H1 (cell line): ENCODE data around the gene PPP1R1B. TPM values are rescaled to one million over a fixed set of nuclear protein-coding genes. Genes with fewer than 3 reads are reported as not detected.

Experiments used
- CTCF ChIA-PET: fragments of 300-600 bp; sonication (Branson Sonifier 250); formaldehyde crosslinking; loops from one replicate; lab custom pipeline; 2021; ENCODE audit not compliant: partially characterized antibody; lab: Charles Lee
- POLR2A ChIA-PET: fragments of 300-600 bp; sonication (Branson Sonifier 250); formaldehyde crosslinking; loops from one replicate; lab custom pipeline; 2021; ENCODE audit warnings: inconsistent platforms; ENCODE audit not compliant: partially characterized antibody; lab: Charles Lee
- DNase-seq, 2 experiments: peaks; one replicate each; pipeline versions ENCODE4 v3.0.0 to v3.0.0-alpha.2; 2010 to 2022; ENCODE audit warnings: low spot score in 2 of 2, low read depth in 1 of 2, mixed read lengths in 1 of 2
- FAIRE-seq: peaks from 2 replicates; lab custom pipeline; 2011; peaks lifted over from hg19 to GRCh38; lab: Jason Lieb, UNC
- H2AFZ ChIP-seq: 2 replicates; pipeline ENCODE4 v1.8.1; 2012; ENCODE audit warnings: low read length, inconsistent platforms
- H2AK5ac ChIP-seq: 2 replicates; pipeline ENCODE4 v1.6.1; 2013; ENCODE audit warnings: low read depth, low read length
- H2BK120ac ChIP-seq: replicated peaks from 2 replicates; pipeline ENCODE3; 2013; ENCODE audit warnings: low read depth, low read length, inconsistent platforms
- H2BK12ac ChIP-seq: 2 replicates; pipeline ENCODE4 v1.6.1; 2013; ENCODE audit warnings: low read depth, low read length
- H2BK15ac ChIP-seq: 2 replicates; pipeline ENCODE4 v1.6.1; 2013; ENCODE audit warnings: low read length
- H2BK20ac ChIP-seq: 2 replicates; pipeline ENCODE4 v1.6.1; 2013; ENCODE audit warnings: low read length
- H2BK5ac ChIP-seq: 2 replicates; pipeline ENCODE4 v1.6.1; 2013; ENCODE audit warnings: low read depth, low read length
- H3K14ac ChIP-seq: 2 replicates; pipeline ENCODE4 v1.6.1; 2013; ENCODE audit warnings: inconsistent platforms; ENCODE audit not compliant: insufficient read length
- H3K18ac ChIP-seq: 2 replicates; pipeline ENCODE4 v1.6.1; 2013; ENCODE audit warnings: low read length; ENCODE audit errors: extremely low read depth
- H3K23ac ChIP-seq: 2 replicates; pipeline ENCODE4 v1.6.1; 2013; ENCODE audit warnings: inconsistent platforms; ENCODE audit not compliant: insufficient read length
- H3K23me2 ChIP-seq: 2 replicates; pipeline ENCODE4 v1.6.1; 2013; ENCODE audit warnings: low read depth, low read length
- H3K27ac ChIP-seq: 2 replicates; pipeline ENCODE4 v1.6.1; 2011; ENCODE audit warnings: low read depth, low read length, inconsistent platforms
- H3K27me3 ChIP-seq, 4 experiments: replicated peaks in 1 of 4; 1 replicate in 1 of 4; 2 replicates in 3 of 4; pipeline versions ENCODE4 v1.6.1 to v1.8.1; 2011 to 2013; ENCODE audit warnings: low read length in 3 of 4, mild to moderate bottlenecking in 3 of 4, inconsistent platforms in 2 of 4, mixed read lengths in 2 of 4, moderate library complexity in 1 of 4; ENCODE audit not compliant: control insufficient read depth in 3 of 4, insufficient read depth in 3 of 4; ENCODE audit errors: extremely low read depth in 1 of 4
- H3K36me3 ChIP-seq, 4 experiments: 2 replicates each; pipeline versions ENCODE4 v1.6.1 to v1.8.1; 2011 to 2013; ENCODE audit warnings: mild to moderate bottlenecking in 4 of 4, low read length in 3 of 4, moderate library complexity in 2 of 4, control low read depth in 1 of 4, inconsistent platforms in 1 of 4; ENCODE audit not compliant: insufficient read depth in 4 of 4, control insufficient read depth in 2 of 4
- H3K4ac ChIP-seq: replicated peaks from 2 replicates; pipeline ENCODE3; 2013; ENCODE audit warnings: low read length, low read depth, mixed read lengths, inconsistent platforms; ENCODE audit not compliant: insufficient read length
- H3K4me1 ChIP-seq, 4 experiments: replicated peaks in 1 of 4; 1 replicate in 1 of 4; 2 replicates in 3 of 4; pipeline versions ENCODE4 v1.6.1 to v1.8.1; 2011 to 2013; ENCODE audit warnings: low read length in 3 of 4, inconsistent platforms in 2 of 4, mixed read lengths in 1 of 4; ENCODE audit not compliant: insufficient read depth in 4 of 4, control insufficient read depth in 3 of 4
- H3K4me2 ChIP-seq, 2 experiments: 2 replicates each; pipeline versions ENCODE4 v1.6.1 to v1.8.1; 2011 to 2013; ENCODE audit warnings: low read depth in 2 of 2, low read length in 2 of 2, control low read depth in 1 of 2, inconsistent platforms in 1 of 2, mild to moderate bottlenecking in 1 of 2; ENCODE audit not compliant: insufficient read depth in 1 of 2
- H3K4me3 ChIP-seq, 4 experiments: fragments of 200-600, 300-600 bp in 1 of 4; sonication (generic), shearing (Covaris generic), sonication (Bioruptor Twin) in 1 of 4; 2 replicates each; pipeline versions ENCODE4 v1.5.1 to v1.8.1; 2011 to 2016; ENCODE audit warnings: low read length in 4 of 4, low read depth in 3 of 4, control low read depth in 2 of 4, inconsistent platforms in 2 of 4, mild to moderate bottlenecking in 2 of 4, mixed read lengths in 1 of 4, moderate library complexity in 1 of 4; ENCODE audit not compliant: insufficient read depth in 2 of 4; ENCODE audit errors: extremely low read depth in 1 of 4
- H3K56ac ChIP-seq: replicated peaks from 2 replicates; pipeline ENCODE3; 2013; ENCODE audit warnings: low read depth, mild to moderate bottlenecking, mixed read lengths, low read length, inconsistent platforms; ENCODE audit not compliant: insufficient read length
- H3K79me1 ChIP-seq: 2 replicates; pipeline ENCODE4 v1.6.1; 2013; ENCODE audit warnings: low read depth, low read length, control low read depth
- H3K79me2 ChIP-seq, 2 experiments: 2 replicates each; pipeline versions ENCODE4 v1.6.1 to v1.8.1; 2012 to 2013; ENCODE audit warnings: low read length in 2 of 2, mild to moderate bottlenecking in 2 of 2, inconsistent platforms in 1 of 2; ENCODE audit not compliant: insufficient read depth in 2 of 2, control insufficient read depth in 1 of 2
- H3K9ac ChIP-seq, 4 experiments: replicated peaks in 1 of 4; 1 replicate in 1 of 4; 2 replicates in 3 of 4; pipeline versions ENCODE4 v1.6.1 to v1.8.1; 2011 to 2013; ENCODE audit warnings: low read depth in 3 of 4, low read length in 3 of 4, control low read depth in 2 of 4, mild to moderate bottlenecking in 2 of 4, moderate library complexity in 2 of 4, inconsistent platforms in 1 of 4; ENCODE audit errors: extremely low read depth in 1 of 4
- H3K9me3 ChIP-seq, 2 experiments: 2 replicates each; pipeline versions ENCODE4 v1.6.1 to v1.8.1; 2012 to 2013; ENCODE audit warnings: mild to moderate bottlenecking in 2 of 2, moderate library complexity in 2 of 2, control low read depth in 1 of 2, inconsistent platforms in 1 of 2, low read depth in 1 of 2, low read length in 1 of 2, mixed read lengths in 1 of 2; ENCODE audit not compliant: insufficient read depth in 2 of 2
- H4K20me1 ChIP-seq, 2 experiments: replicated peaks in 1 of 2; 2 replicates each; pipeline versions ENCODE3 to v1.8.1; 2011 to 2013; ENCODE audit warnings: inconsistent platforms in 2 of 2, low read length in 2 of 2, mild to moderate bottlenecking in 1 of 2; ENCODE audit not compliant: insufficient read depth in 2 of 2, control insufficient read depth in 1 of 2
- H4K5ac ChIP-seq: 2 replicates; pipeline ENCODE4 v1.6.1; 2013; ENCODE audit warnings: low read length, low read depth, mixed read lengths, inconsistent platforms; ENCODE audit not compliant: insufficient read length
- H4K8ac ChIP-seq: 2 replicates; pipeline ENCODE4 v1.8.0; 2013; ENCODE audit warnings: mild to moderate bottlenecking, moderate library complexity, low read length, inconsistent platforms; ENCODE audit not compliant: insufficient read depth; ENCODE audit errors: extremely low read depth
- H4K91ac ChIP-seq: replicated peaks from 2 replicates; pipeline ENCODE3; 2013; ENCODE audit warnings: low read length, mixed read lengths, inconsistent platforms; ENCODE audit not compliant: insufficient read length
- BACH1 ChIP-seq: IDR thresholded peaks from 2 replicates; pipeline ENCODE4 v1.6.1; 2012; ENCODE audit warnings: low read length, improper control_type of control experiment
- CHD1 ChIP-seq: IDR thresholded peaks from 2 replicates; pipeline ENCODE4 v1.6.1; 2012; ENCODE audit warnings: low read depth, low read length, improper control_type of control experiment
- CREB1 ChIP-seq: IDR thresholded peaks from 2 replicates; pipeline ENCODE4 v1.6.1; 2012; ENCODE audit warnings: inconsistent platforms
- CTBP2 ChIP-seq: IDR thresholded peaks from 2 replicates; pipeline ENCODE4 v1.7.0; 2011; ENCODE audit warnings: borderline replicate concordance, mild to moderate bottlenecking, moderate library complexity, mixed read lengths, low read length; ENCODE audit not compliant: insufficient read depth, insufficient read length
- EZH2 ChIP-seq: fragments of 200-600 bp; sonication (generic); IDR thresholded peaks from 2 replicates; pipeline ENCODE4 v1.7.1; 2012; ENCODE audit warnings: low read depth, mild to moderate bottlenecking, moderate library complexity, low read length, inconsistent platforms; ENCODE audit not compliant: severe bottlenecking
- RBBP5 ChIP-seq: IDR thresholded peaks from 2 replicates; pipeline ENCODE4 v1.7.1; 2012; ENCODE audit warnings: low read depth, mild to moderate bottlenecking, inconsistent platforms, low read length, moderate library complexity, borderline replicate concordance
- SUZ12 ChIP-seq: fragments of 200-600 bp; sonication (generic); IDR thresholded peaks from 2 replicates; pipeline ENCODE4 v1.6.1; 2012; ENCODE audit warnings: mild to moderate bottlenecking, inconsistent platforms, low read length, moderate library complexity, mixed read lengths
- TAF7 ChIP-seq: optimal IDR thresholded peaks from 2 replicates; pipeline ENCODE3; 2011; ENCODE audit warnings: low read depth, mild to moderate bottlenecking, inconsistent platforms, low read length, moderate library complexity, borderline replicate concordance
- TCF12 ChIP-seq: IDR thresholded peaks from 2 replicates; pipeline ENCODE4 v1.6.1; 2011; ENCODE audit warnings: low read depth, mild to moderate bottlenecking, low read length
- TEAD4 ChIP-seq: IDR thresholded peaks from 2 replicates; pipeline ENCODE4 v1.6.1; 2012; ENCODE audit warnings: low read depth, low read length, inconsistent platforms, mixed read lengths
- WGBS, 2 experiments: shearing (Covaris generic) in 1 of 2; methylation state at CpG; one replicate each; pipeline versions ENCODE4 v1.1.6 to v1.1.7; 2013 to 2015; ENCODE audit warnings: low lambda C conversion rate in 2 of 2, mixed read lengths in 2 of 2, inconsistent platforms in 1 of 2, low coverage in 1 of 2, missing lambda C conversion rate in 1 of 2; ENCODE audit not compliant: insufficient replicate concordance in 2 of 2, insufficient coverage in 1 of 2, insufficient read length in 1 of 2; ENCODE audit errors: extremely low coverage in 1 of 2, missing lambda C conversion rate in 1 of 2; 5-methylcytosine and 5-hydroxymethylcytosine counted together
- polyA plus RNA-seq, 7 experiments: library from polyadenylated mRNA; depleted of rRNA in 3 of 7; stranded (reverse) in 5 of 7; unstranded in 2 of 7; fragments of >200 nt in 5 of 7; fragments of 200-250 nt in 2 of 7; gene quantifications; 1 replicate in 5 of 7; 2 replicates in 1 of 7; 4 replicates in 1 of 7; pipeline versions ENCODE4 v1.2.1 to v1.2.3, GENCODE V29; 2011 to 2013; ENCODE audit warnings: missing spikeins in 2 of 7, mixed read lengths in 2 of 7
- total RNA-seq: library from RNA; stranded (reverse); fragmentation: NEBNext Ultra II Directional; extraction: Animal tissue kit (Norgen Biotek cat#: 25700); gene quantifications from 2 replicates; pipeline ENCODE4 v1.2.1, GENCODE V29; 2021
- TF ChIP-seq, protein P1 (sequence below): IDR thresholded peaks from 2 replicates; pipeline ENCODE4 v1.6.1; 2011; ENCODE audit warnings: low read depth, mild to moderate bottlenecking, low read length; ENCODE audit not compliant: insufficient read depth

PPP1R1B gene
- total and polyA plus RNA-seq, 2 of the 8 experiments (the other 6 are each of a cell fraction or from before 2014, with no cell fraction given): 10.7 to 22.3 TPM

DNA sequence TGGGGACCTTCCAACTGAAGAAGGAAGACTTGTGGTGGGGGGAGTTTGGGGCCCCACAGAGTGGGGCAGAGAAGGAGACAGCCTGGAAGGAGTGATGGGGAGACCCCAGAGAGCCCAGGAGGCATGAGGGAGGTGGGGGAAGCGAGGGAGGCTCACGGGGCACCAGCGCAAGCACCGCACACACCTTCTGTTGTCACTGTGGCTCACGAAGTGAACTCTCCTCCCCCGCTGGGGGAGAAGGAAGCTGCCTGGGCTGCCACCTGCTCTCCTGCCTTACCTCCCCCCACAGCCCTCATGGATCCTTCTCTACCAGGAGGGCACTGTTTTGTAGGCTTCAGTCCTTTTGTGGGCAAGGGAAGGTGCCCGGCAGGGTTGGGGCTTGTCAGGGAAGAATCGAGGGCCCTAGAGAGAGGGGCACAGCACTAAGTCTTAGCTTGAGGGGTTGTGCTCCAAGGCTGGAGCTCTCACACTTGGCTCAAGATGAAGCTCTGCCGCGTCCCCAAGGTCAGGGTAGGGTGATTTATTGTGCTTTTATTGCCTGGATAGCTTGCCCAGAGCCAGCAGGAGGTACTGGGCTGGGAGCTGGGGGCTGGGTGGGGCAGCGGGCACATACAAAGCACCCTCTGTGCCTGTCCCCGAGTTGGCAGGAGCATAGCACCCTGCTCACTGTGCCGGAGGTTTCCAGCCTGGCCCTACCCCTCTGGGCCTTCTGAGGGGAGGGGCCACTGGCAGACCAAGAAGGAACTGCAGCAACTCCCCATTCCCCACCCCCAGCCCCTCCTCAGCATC is 5.6 kb downstream of the PPP1R1B start:
- 0 out of 4 replicates have a peak overlapping the region, but pooled peaks of 1 of the 2 experiments have one; percentile 9 for H3K4me2 ChIP-seq
- no peak overlapping the region for H3K4ac ChIP-seq
- no peaks in the 10 kb centered on the region for H3K36me3 ChIP-seq
- H4K20me1 ChIP-seq: no peaks in the 10 kb centered on the region
- CTCF ChIA-PET: interaction anchor here (0.9 to 49.2 kb wide), 7 partner anchors 7 to 103 kb away, joined by 3 to 1885 read pairs (median 18); partner anchors contain the start of genes ERBB2, PGAP3, PNMT and PPP1R1B
- H3K18ac ChIP-seq: peak overlapping the region; percentile 34
- H4K8ac ChIP-seq: no peak overlapping the region
- H3K79me1 ChIP-seq: 0 out of 2 replicates have a peak, but pooled peaks cover 2% of the 10 kb centered on the region
- peaks cover 2 to 12% (median 9%) of the 10 kb centered on the region in 4 experiments; a peak in 6 of 7 replicates for H3K27me3 ChIP-seq
- no peak overlapping the region for H3K4me3 ChIP-seq
- peak overlapping the region; percentile 84; the same call in 1 of the 2 replicates for H2BK20ac ChIP-seq
- H3K9me3 ChIP-seq: no peaks in the 10 kb centered on the region
- H3K9ac ChIP-seq: no peak overlapping the region
- H3K79me2 ChIP-seq: no peaks in the 10 kb centered on the region
- H4K5ac ChIP-seq: no peak overlapping the region
- no peak overlapping the region for H3K14ac ChIP-seq
- H3K23ac ChIP-seq: no peak overlapping the region
- POLR2A ChIA-PET: interaction anchor here (0.7 to 5.8 kb wide), 8 partner anchors 13 to 63 kb away, joined by 3 to 39 read pairs (median 4); partner anchors contain the start of genes PNMT and TCAP
- FAIRE-seq (no peak), DNase-seq (no peak)
- no peak overlapping the region for H2BK120ac ChIP-seq
- H2BK5ac ChIP-seq: peak overlapping the region; percentile 83; the same call in 1 of the 2 replicates
- peaks cover 4% of the 10 kb centered on the region; the same call in 1 of the 2 replicates for H3K23me2 ChIP-seq
- H2BK15ac ChIP-seq: no peak overlapping the region; the same call in 1 of the 2 replicates
- H3K56ac ChIP-seq: no peak overlapping the region
- 79% methylated on average over 12 of the region's 13 CpGs; no CpG with 5 or more reads in 1 of the 2 experiments for WGBS, 2 experiments
- no peak overlapping the region for H3K27ac ChIP-seq
- 0 out of 2 replicates have a peak overlapping the region, but pooled peaks have one; percentile 7 for H2AK5ac ChIP-seq
- peak overlapping the region; percentile 75; the same call in 1 of the 2 replicates for H2BK12ac ChIP-seq
- peak overlapping the region; percentile 59 for H4K91ac ChIP-seq
- no peak overlapping the region for H2AFZ ChIP-seq
- H3K4me1 ChIP-seq: peaks cover 14 to 61% (median 51%) of the 10 kb centered on the region in 4 experiments
- TF ChIP-seq EZH2 (no peak), BACH1 (no peak), TAF7 (no peak), SUZ12 (no peak), CHD1 (no peak), CREB1 (no peak), TEAD4 (no peak), RBBP5 (no peak), TCF12 (no peak), CTBP2 (no peak)
- TF ChIP-seq, protein P1, sequence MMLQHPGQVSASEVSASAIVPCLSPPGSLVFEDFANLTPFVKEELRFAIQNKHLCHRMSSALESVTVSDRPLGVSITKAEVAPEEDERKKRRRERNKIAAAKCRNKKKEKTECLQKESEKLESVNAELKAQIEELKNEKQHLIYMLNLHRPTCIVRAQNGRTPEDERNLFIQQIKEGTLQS: no peak
